ENCODE data around the gene PKDCC. TPM values are rescaled to one million over a fixed set of nuclear protein-coding genes. Genes with fewer than 3 reads are reported as not detected.

Gene PKDCC
- total RNA-seq, 1 experiment from 2014 or later = 4.1 TPM

DNA sequence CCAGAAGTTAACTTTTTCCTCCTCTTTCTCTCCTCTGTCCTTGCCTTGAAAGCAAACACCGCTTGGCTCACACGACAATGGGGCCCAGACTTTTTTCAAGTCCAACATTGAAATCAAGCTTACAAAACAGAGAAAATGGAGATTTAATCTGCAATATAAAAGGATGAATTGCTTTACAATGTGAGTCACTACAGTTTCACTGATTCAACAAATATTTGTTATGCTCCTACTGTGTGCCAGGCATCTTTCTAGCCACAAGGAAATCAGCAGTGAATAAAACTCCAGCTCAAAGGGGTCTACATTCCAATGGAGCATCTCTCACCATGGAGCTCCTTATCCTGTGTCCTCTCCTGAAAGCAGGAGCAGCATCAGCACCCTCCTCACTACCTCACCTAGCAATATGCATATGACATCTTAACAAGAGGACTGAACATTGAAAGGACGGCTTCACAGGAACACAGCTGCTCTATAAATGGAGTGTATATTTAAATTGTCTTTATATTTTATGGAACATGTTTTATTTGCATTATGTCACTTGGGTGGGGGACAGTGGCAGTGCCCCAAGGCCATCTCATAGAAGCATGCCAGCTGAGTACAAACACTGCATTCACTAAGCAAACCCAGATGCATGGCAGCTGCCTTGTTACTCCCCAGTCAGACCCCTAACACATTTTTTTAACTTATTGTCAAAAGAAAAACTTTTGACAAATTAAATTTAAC lies 39.5 kb downstream of the PKDCC start:
- no peak for DNase-seq (ENCODE audit: low read depth)

DNA sequence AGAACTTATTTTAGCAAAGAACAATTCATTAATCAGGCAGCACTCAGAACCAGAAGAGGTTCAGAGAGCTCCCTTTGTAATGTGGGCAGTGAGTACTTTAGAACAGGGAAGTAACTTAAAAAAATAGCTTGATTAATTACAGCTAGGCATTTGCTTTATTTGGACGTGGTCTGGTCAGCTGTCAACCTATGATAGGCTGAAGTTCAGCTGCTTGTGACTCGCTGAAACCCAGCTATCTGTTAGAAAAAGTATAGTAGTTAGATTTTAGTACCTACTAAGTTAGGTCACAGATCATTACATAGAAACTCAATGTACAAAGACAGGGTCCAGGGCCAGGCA lies 40.0 kb downstream of the PKDCC start:
- no peak for DNase-seq (ENCODE audit: low read depth)

- peak; percentile 33 for DNase-seq (ENCODE audit: low read depth)
These were observed 41.6 kb downstream of the PKDCC start for GRCh38 chr2:42089340-42089925.

GRCh38 chr2:42090216-42090615 lies 42.4 kb downstream of the PKDCC start:
- DNase-seq (ENCODE audit: low read depth) = no peak

- no peak for DNase-seq (ENCODE audit: low read depth)
These were observed 43.9 kb downstream of the PKDCC start for GRCh38 chr2:42091671-42092070.

DNA sequence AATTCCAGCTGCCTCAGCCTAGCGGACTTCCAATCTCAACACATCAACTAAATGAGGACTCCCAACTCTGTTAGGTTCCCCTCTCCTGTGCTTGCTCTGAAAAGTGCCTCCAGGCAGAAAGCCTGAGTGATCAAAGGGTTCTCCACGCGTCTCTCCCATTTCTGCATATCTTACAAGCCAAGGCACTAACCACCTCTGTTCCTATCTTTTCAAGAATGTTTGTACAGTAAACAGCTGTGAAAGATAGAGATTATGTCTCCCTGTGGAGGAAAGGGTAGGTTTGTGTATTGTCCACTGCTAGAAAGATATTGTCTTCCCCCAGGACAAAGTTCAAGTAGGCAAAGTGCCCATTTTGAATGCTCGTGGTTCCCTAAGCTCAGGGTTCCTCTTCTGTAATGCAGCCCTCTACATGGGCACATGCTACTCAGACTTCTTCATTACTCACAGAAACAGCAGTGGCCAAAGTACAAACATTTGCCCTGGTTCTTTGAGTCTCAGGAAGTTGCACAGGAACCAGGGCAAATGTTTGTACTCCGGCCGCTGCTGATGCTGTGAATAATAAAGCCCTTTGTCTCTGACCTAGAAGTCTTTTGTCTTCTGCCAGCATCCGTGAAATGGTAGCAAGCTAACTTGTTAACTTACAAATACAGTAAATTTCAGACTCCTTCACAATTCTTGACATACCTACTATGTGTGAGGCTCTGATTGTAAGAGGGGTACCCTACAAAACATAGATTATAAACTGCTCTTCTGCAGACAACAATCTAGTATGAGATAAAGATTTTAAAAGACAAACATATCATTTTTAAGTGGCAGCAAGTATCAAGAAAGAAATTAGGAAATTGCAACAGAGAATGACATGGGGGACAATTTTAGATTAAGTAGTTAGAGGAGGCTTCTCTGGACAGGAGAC lies 44.5 kb downstream of the PKDCC start:
- no peak for DNase-seq (ENCODE audit: low read depth)

- no peak for DNase-seq (ENCODE audit: low read depth)
These were observed 46.3 kb downstream of the PKDCC start for GRCh38 chr2:42094114-42094513.

DNA sequence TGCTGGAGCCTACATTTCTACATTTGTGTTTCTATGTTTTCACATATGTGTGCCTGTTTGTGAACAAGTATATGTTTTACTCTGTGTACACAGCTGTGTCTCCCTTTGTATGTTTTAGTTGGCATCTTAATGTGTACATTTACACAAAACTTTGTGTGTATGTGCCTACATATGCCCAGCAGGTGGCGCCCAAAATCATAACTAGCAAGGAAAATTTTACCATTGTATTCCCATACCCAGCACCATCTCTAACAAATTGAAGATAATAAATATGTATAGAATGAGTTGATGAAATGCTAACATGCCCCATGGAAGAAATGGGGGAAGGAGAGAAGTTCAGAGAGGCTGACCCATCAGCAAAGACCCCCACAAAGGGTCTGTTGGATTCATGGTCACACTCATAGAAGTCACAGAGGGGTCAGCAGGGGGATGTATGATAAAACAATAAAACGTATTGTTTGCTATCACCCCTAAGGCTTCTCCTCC lies 48.1 kb downstream of the PKDCC start:
- peak; percentile 65 for DNase-seq (ENCODE audit: low read depth)

DNA sequence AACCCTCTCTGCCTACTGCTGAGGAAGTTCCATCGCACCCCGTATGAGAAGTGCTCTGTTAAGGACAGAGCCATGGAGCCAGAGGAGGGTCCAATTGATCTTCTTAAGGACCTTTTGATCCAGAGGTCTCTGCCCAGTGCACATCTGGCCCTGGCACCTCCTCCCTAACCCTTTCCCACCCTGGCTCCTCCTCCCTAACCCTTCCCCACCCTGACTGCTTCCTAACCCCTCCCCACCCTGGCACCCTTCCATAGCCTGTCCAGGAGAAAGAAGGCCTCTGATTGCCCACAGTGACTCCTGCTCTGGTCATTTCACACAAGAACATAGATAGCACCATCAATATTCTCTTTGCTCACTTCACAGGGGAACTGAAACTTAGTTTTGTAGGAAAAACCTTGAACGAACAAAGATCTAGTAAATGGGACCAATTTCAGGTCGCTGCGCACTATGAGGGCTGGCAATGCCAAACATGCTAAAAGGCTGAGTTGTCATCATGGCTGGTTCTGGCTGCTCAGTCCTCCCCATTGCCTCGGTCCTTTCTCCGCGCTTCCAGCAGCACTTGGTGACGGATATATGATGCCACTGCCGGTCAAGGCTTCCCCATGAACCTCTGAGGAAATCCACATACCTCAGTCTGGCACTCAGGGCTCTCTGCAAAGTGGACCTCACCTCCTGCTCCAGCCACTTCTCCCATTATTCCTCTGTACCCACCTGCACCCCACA lies 49.2 kb downstream of the PKDCC start:
- DNase-seq (ENCODE audit: low read depth) = no peak

DNA sequence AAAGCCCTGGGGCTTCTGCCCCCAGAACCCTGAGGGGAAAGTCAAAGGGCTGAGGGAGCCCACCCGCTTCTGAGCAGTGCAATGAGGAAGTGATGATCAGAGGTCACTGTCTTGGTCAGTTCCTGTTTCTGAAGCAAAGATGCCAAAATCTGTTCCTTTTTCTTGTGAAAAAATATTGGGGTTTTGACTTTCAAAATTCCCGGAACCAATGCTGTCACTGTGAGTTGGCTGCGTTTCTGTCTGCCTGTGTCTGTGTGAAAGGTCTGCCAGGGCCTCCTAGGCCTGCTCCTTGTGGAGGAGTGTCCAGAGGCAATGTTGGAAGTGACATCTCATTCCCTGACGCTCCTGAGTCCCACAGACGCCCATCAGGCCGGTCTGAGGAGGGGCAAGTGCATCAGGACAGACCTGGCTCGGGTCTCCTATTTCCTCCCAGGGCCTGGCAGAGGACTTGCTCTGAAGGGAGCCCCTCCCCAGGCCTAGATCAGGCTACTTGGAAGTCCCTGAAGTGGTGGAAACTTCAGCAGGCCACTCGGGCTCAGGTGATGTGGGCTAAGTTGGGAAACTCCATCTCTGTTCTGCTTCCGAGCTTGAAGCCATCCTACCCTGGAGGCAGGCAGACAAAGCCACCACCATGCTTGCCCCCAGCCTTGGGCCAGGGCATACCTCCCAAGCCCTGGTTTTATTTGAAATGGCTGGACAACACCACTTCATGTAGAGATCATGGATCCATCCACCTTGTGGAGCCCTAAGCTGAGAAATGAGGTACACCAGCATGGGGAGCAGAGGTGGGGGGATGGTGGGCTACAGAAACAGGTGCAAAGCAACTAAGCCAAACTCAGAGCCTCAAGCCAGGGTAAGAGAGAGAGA lies 51.0 kb downstream of the PKDCC start:
- DNase-seq (ENCODE audit: low read depth) = no peak

- no peak for DNase-seq (ENCODE audit: low read depth)
These were observed 51.8 kb downstream of the PKDCC start for GRCh38 chr2:42099438-42100173.

DNA sequence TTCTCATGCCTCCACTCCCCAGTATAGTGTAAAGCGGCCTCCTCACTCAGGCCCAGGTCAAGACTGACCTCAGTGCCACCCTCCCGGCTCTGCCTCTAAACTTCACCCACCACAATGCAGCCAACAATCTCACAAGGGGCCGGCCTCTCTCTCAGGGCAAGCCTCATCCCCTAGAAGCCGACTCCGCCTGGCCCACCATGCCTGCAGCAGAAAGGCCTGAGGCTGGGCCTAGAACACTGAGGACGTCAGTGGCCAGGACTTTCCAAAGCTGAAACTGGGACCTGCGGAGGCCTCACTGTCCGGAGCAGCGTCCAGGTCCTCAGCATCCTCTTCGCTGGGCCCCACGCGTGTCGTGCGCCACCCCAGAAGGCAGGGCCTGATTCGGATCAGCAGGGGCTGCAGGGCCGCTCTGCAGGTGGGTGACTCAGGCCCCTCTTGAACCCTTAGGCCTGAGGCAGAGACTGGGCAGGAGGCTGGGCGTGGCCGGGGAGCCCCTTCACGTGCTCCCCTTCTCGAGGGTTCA lies 52.9 kb downstream of the PKDCC start:
- DNase-seq (ENCODE audit: low read depth) = no peak

- peak; percentile 62 for DNase-seq (ENCODE audit: low read depth)
These were observed 53.6 kb downstream of the PKDCC start for GRCh38 chr2:42101206-42102023.

- DNase-seq (ENCODE audit: low read depth) = peak; percentile 65
These were observed 54.3 kb downstream of the PKDCC start for GRCh38 chr2:42102024-42102590.

DNA sequence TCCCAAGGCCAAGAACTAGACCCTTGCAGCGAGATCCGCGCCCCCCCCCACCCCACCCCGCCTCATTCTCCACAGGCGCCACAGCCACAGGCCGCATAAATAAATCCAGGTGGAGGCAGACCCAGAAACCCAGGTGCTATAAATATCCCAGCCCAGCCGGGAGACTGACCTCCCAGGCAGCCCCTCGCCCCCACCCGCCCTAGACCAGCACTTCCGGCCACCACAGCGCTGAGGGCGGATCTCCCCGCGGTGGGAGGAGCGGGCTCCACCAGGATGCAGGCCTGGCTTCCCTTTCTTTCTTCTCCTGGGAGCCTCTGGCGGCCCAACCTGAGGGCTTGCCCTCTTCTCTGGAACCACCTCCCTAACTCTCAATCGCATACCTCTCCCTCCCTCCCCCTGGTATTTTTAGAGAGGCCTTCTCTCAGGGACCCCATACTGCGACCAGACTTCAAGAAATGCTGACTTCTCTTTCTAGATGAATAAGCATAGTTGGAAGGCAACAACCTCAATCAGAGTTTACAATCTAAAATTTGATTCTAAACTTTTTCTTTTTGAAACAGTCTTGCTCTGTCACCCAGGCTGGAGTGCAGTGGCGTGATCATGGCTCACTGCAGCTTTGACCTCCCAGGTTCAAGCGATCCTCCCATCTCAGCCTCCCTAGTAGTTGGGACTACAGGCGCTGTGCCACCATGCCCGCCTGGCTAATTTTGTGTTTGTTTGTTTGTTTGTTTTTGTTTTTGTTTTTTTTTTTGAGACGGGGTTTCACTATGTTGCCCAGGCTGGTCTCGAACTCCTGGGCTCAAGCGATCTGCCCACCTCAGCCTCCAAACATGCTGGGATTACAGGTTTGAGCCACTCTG lies 55.0 kb downstream of the PKDCC start:
- DNase-seq (ENCODE audit: low read depth) = no peak

GRCh38 chr2:42103829-42104228 lies 56.0 kb downstream of the PKDCC start:
- no peak for DNase-seq (ENCODE audit: low read depth)

GRCh38 chr2:42104621-42105020 lies 56.8 kb downstream of the PKDCC start:
- DNase-seq (ENCODE audit: low read depth) = no peak

Measured in M059J (cell line).